ENCODE results near the gene SPRED2.

The SPRED2 gene, protein sequence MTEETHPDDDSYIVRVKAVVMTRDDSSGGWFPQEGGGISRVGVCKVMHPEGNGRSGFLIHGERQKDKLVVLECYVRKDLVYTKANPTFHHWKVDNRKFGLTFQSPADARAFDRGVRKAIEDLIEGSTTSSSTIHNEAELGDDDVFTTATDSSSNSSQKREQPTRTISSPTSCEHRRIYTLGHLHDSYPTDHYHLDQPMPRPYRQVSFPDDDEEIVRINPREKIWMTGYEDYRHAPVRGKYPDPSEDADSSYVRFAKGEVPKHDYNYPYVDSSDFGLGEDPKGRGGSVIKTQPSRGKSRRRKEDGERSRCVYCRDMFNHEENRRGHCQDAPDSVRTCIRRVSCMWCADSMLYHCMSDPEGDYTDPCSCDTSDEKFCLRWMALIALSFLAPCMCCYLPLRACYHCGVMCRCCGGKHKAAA

GRCh38 chr2:65432227-65433190, at the start of gene SPRED2:
TSS of gene SPRED2 (minus strand) at chr2:65432599. CDS start at chr2:65431987, 612 bp downstream.
- H3K9me3 ChIP-seq (ENCODE audit: low read depth, low read length) = no peaks in the 10 kb centered on the region
- H3K27ac ChIP-seq = peak within 1 kb of the TSS; percentile 43; the same call in 1 of the 2 replicates
- TF ChIP-seq FOXP2 (optimal IDR thresholded peaks at IDR 0.05; ENCODE audit: control extremely low read depth, extremely low read length, insufficient read depth) (no peak), POLR2AphosphoS5 (IDR thresholded peaks at IDR 0.05; ENCODE audit: borderline replicate concordance, low read depth, low read length) (peak; percentile 63), EZH2 (IDR thresholded peaks at IDR 0.05) (no peak)
- peak within 1 kb of the TSS; percentile 92 for H3K4me3 ChIP-seq
- peak; percentile 86 for DNase-seq (ENCODE audit: low read depth, low spot score)
- H3K36me3 ChIP-seq (ENCODE audit: insufficient read depth, low read length) = peaks cover 3% of the 10 kb centered on the region; the same call in 1 of the 2 replicates
- peak within 1 kb of the TSS; percentile 74 for H3K9ac ChIP-seq (ENCODE audit: insufficient read length)

- H3K4me3 ChIP-seq = no peak overlapping the region
- no peak for DNase-seq (ENCODE audit: low read depth, low spot score)
- no peak overlapping the region for H3K27ac ChIP-seq
- TF ChIP-seq POLR2AphosphoS5 (IDR thresholded peaks at IDR 0.05; ENCODE audit: borderline replicate concordance, low read depth, low read length) = no peak
- no peak for TF ChIP-seq EZH2 (IDR thresholded peaks at IDR 0.05)
- TF ChIP-seq FOXP2 (optimal IDR thresholded peaks at IDR 0.05; ENCODE audit: control extremely low read depth, extremely low read length, insufficient read depth) = no peak
- H3K9me3 ChIP-seq (ENCODE audit: low read depth, low read length) = no peaks in the 10 kb centered on the region
- no peaks in the 10 kb centered on the region for H3K36me3 ChIP-seq (ENCODE audit: insufficient read depth, low read length)
- H3K9ac ChIP-seq (ENCODE audit: insufficient read length) = no peak overlapping the region
Measured at GRCh38 chr2:65481961-65482360, 49.6 kb upstream of the SPRED2 start.

GRCh38 chr2:65479524-65479923, 47.1 kb upstream of the SPRED2 start:
- H3K27ac ChIP-seq = no peak overlapping the region
- no peak for TF ChIP-seq EZH2 (IDR thresholded peaks at IDR 0.05)
- no peak for TF ChIP-seq POLR2AphosphoS5 (IDR thresholded peaks at IDR 0.05; ENCODE audit: borderline replicate concordance, low read depth, low read length)
- TF ChIP-seq FOXP2 (optimal IDR thresholded peaks at IDR 0.05; ENCODE audit: control extremely low read depth, extremely low read length, insufficient read depth) = no peak
- no peaks in the 10 kb centered on the region for H3K36me3 ChIP-seq (ENCODE audit: insufficient read depth, low read length)
- no peak for DNase-seq (ENCODE audit: low read depth, low spot score)
- peaks cover 3% of the 10 kb centered on the region; the same call in 1 of the 2 replicates for H3K9me3 ChIP-seq (ENCODE audit: low read depth, low read length)
- no peak overlapping the region for H3K9ac ChIP-seq (ENCODE audit: insufficient read length)
- no peak overlapping the region for H3K4me3 ChIP-seq

DNA sequence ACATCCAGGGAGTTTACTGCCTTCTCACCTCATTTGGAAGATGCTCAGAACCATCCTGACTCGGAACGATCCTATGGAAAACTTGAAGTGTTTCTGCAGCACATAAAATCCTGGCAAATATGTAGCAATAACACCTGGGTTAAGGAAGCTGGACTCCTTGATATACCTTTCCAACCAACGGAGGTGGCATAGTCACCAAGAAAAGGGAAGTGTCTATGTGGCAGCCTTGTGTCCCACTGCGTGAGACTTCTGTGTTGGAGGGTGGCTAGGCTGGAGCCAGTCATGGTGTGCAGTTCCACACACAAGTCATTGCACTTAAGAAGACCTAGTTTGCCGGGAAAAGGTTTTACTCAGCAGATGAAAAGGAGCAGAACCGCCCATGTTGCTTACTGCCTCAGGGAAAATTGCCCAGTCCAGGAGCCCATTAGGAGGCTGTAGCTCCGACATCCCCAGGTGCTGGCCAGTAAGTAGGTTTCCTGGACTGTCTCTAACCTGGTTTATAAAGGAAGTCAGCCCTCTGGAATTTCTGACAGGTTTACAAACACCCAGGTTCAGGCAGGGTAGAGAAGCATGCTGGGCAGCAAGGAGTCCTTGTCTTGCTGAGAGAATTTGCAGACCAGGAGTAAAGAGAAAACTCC, 46.2 kb upstream of the SPRED2 start:
- DNase-seq (ENCODE audit: low read depth, low spot score) = no peak
- H3K9me3 ChIP-seq (ENCODE audit: low read depth, low read length) = peaks cover 8% of the 10 kb centered on the region; the same call in 1 of the 2 replicates
- no peak overlapping the region for H3K9ac ChIP-seq (ENCODE audit: insufficient read length)
- no peaks in the 10 kb centered on the region for H3K36me3 ChIP-seq (ENCODE audit: insufficient read depth, low read length)
- TF ChIP-seq POLR2AphosphoS5 (IDR thresholded peaks at IDR 0.05; ENCODE audit: borderline replicate concordance, low read depth, low read length) (no peak), EZH2 (IDR thresholded peaks at IDR 0.05) (no peak), FOXP2 (optimal IDR thresholded peaks at IDR 0.05; ENCODE audit: control extremely low read depth, extremely low read length, insufficient read depth) (no peak)
- H3K4me3 ChIP-seq = no peak overlapping the region
- no peak overlapping the region for H3K27ac ChIP-seq

GRCh38 chr2:65477590-65477989, 45.2 kb upstream of the SPRED2 start:
- Histone ChIP-seq H3K27ac (no peak overlapping the region), H3K9ac (ENCODE audit: insufficient read length) (no peak overlapping the region), H3K4me3 (no peak overlapping the region), H3K36me3 (ENCODE audit: insufficient read depth, low read length) (no peaks in the 10 kb centered on the region), H3K9me3 (ENCODE audit: low read depth, low read length) (peaks cover 8% of the 10 kb centered on the region; the same call in 1 of the 2 replicates)
- TF ChIP-seq EZH2 (IDR thresholded peaks at IDR 0.05) = no peak
- no peak for TF ChIP-seq FOXP2 (optimal IDR thresholded peaks at IDR 0.05; ENCODE audit: control extremely low read depth, extremely low read length, insufficient read depth)
- TF ChIP-seq POLR2AphosphoS5 (IDR thresholded peaks at IDR 0.05; ENCODE audit: borderline replicate concordance, low read depth, low read length) = no peak
- no peak for DNase-seq (ENCODE audit: low read depth, low spot score)

DNA sequence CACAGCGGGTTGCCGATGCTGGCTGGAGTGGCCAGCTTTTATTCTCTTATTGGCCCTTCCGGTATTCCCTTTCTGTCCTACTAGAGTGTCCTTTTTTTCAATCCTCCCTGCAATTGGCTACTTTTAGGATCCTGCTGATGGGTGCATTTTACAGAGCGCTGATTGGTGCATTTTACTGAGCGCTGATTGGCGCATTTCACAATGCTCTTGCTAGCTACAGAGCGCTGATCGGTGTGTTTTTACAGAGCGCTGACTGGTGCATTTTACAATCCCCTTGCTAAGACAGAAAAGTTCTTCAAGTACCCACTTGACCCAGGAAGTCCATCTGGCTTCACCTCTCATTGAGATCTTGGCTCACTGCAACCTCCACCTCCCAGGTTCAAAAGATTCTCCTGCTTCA, 44.4 kb upstream of the SPRED2 start:
- H3K9ac ChIP-seq (ENCODE audit: insufficient read length) = no peak overlapping the region
- H3K36me3 ChIP-seq (ENCODE audit: insufficient read depth, low read length) = no peaks in the 10 kb centered on the region
- no peak for DNase-seq (ENCODE audit: low read depth, low spot score)
- TF ChIP-seq POLR2AphosphoS5 (IDR thresholded peaks at IDR 0.05; ENCODE audit: borderline replicate concordance, low read depth, low read length) (no peak), EZH2 (IDR thresholded peaks at IDR 0.05) (no peak), FOXP2 (optimal IDR thresholded peaks at IDR 0.05; ENCODE audit: control extremely low read depth, extremely low read length, insufficient read depth) (no peak)
- no peak overlapping the region for H3K27ac ChIP-seq
- no peak overlapping the region for H3K4me3 ChIP-seq
- H3K9me3 ChIP-seq (ENCODE audit: low read depth, low read length) = peaks cover 8% of the 10 kb centered on the region; the same call in 1 of the 2 replicates

GRCh38 chr2:65475000-65475399, 42.6 kb upstream of the SPRED2 start:
- H3K36me3 ChIP-seq (ENCODE audit: insufficient read depth, low read length) = no peaks in the 10 kb centered on the region
- H3K9ac ChIP-seq (ENCODE audit: insufficient read length) = no peak overlapping the region
- no peak for TF ChIP-seq FOXP2 (optimal IDR thresholded peaks at IDR 0.05; ENCODE audit: control extremely low read depth, extremely low read length, insufficient read depth)
- no peak for TF ChIP-seq EZH2 (IDR thresholded peaks at IDR 0.05)
- no peak for DNase-seq (ENCODE audit: low read depth, low spot score)
- H3K9me3 ChIP-seq (ENCODE audit: low read depth, low read length) = peaks cover 8% of the 10 kb centered on the region; the same call in 1 of the 2 replicates
- no peak overlapping the region for H3K4me3 ChIP-seq
- no peak overlapping the region for H3K27ac ChIP-seq
